Tibial artery (tissue), 4 donors: ENCODE data around the gene EYS.

Experiments
- DNase-seq, 2 donors: peaks; one replicate each; pipeline ENCODE4 v3.0.0-alpha.2; 2019
- H3K27ac ChIP-seq, 2 donors: fragments of 200-600 bp; sonication (generic) in 1 of 2; 1 replicate in 1 of 2; 2 replicates in 1 of 2; pipeline ENCODE4 v1.5.1; 2018 to 2019; ENCODE audit warnings: mild to moderate bottlenecking in 1 of 2
- H3K27me3 ChIP-seq, 2 donors: fragments of 200-600 bp; sonication (generic) in 1 of 2; one replicate each; pipeline versions ENCODE4 v1.5.1 to v1.6.0; 2016 to 2019
- H3K36me3 ChIP-seq, 3 donors: fragments of 200-600 bp; sonication (generic) in 2 of 3; one replicate each; pipeline ENCODE4 v1.5.1; 2016 to 2019; ENCODE audit warnings: mild to moderate bottlenecking in 2 of 3
- H3K4me1 ChIP-seq, 4 donors: fragments of 200-600 bp; sonication (generic) in 2 of 4; 1 replicate in 3 of 4; 2 replicates in 1 of 4; pipeline ENCODE4 v1.5.1; 2016 to 2019
- H3K4me3 ChIP-seq, 2 donors: fragments of 200-600 bp; sonication (generic) in 1 of 2; 1 replicate in 1 of 2; 2 replicates in 1 of 2; pipeline ENCODE4 v1.5.1; 2018 to 2019; ENCODE audit warnings: mild to moderate bottlenecking in 2 of 2
- H3K9me3 ChIP-seq, 3 donors: fragments of 200-600 bp; sonication (generic) in 1 of 3; one replicate each; pipeline ENCODE4 v1.5.1; 2016 to 2019
- CTCF ChIP-seq, 2 experiments: fragments of 200-600 bp in 1 of 2; fragments of 450-650 bp in 1 of 2; IDR thresholded peaks; one replicate each; pipeline ENCODE4 v1.5.1; 2017 to 2019; ENCODE audit warnings: antibody characterized with exemption in 2 of 2, mild to moderate bottlenecking in 1 of 2, moderate library complexity in 1 of 2
- intact Hi-C: fragments of 100-400 bp; cut with DNase I; formaldehyde crosslinking; loops from one replicate; pipeline ENCODE4 v1.15.0; 2023; ENCODE audit warnings: low total_unique reads

EYS gene

DNA sequence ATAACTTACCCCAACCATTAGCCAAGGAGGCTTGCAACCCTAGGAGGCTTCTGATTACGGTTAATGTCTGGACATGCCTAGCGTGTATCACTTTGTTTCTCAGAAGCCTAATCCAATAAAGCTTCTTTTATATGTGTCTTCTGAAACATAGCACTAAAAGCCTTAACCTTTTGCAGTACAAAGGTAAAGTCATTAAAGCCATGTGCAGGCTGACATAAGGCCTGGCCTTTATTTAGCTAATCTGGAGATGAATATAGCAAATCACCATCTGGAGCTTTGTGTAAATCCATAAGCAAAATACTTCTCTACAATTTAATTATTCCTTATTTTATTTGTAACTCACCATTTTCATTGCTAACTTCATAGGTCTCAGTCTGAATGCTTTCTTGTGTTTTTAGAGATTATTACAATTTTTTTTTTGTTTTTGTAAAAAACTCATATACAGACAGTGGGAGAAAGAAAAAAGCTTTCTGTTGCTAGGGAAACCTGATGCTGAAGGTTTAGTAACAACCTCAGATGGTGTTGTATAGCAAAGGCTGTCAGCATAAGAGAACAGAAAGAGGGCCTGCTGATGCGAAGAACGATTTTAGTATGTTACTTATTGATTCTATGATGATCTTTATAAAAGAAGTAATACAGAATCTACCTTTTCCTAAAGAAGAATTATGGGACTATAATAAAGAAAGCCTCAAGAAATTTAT, at the start of gene EYS:
Gene EYS (minus strand): TSS at position 101 of the 701 bp plus-strand sequence. CDS start 211,816 bp downstream, outside the sequence.
- H3K27me3 ChIP-seq: no peaks in the 10 kb centered on the region
- H3K4me3 ChIP-seq: no peak within 1 kb of the TSS
- intact Hi-C loops: no loop called here

DNA sequence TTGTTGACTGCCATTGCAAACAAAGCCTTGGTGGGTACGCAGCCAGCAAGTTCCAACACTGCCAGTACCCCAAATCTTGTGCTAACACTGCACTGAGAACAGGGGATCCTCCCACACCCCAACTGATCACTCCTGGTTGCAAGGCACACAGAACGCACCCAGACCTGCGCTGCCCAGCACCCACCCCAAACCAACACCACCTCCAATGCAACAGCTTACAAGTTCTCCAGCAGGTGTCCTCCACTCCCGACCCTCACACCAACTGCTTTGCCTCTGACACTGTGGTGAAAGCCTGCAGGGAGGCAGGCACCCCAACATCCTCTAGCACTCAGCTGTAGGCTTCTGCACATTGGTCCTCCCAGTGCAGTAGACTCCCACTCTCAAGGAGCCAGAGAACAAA, 39.3 kb upstream of the EYS start:
- no peak overlapping the region for H3K27ac ChIP-seq
- H3K27me3 ChIP-seq: no peaks in the 10 kb centered on the region
- no peaks in the 10 kb centered on the region for H3K36me3 ChIP-seq
- no peak overlapping the region for H3K4me3 ChIP-seq
- no peaks in the 10 kb centered on the region for H3K4me1 ChIP-seq
- H3K9me3 ChIP-seq: no peaks in the 10 kb centered on the region
- no peak for DNase-seq
- no peak for TF ChIP-seq CTCF (IDR thresholded peaks at IDR 0.05)
- intact Hi-C loops: no loop called here

More for the DNA sequence above, at the start of gene EYS:
- no peaks in the 10 kb centered on the region for H3K36me3 ChIP-seq
- no peak for DNase-seq
- no peak for TF ChIP-seq CTCF (IDR thresholded peaks at IDR 0.05)
- H3K9me3 ChIP-seq: no peaks in the 10 kb centered on the region
- no peak within 1 kb of the TSS for H3K27ac ChIP-seq
- no peaks in the 10 kb centered on the region for H3K4me1 ChIP-seq

DNA sequence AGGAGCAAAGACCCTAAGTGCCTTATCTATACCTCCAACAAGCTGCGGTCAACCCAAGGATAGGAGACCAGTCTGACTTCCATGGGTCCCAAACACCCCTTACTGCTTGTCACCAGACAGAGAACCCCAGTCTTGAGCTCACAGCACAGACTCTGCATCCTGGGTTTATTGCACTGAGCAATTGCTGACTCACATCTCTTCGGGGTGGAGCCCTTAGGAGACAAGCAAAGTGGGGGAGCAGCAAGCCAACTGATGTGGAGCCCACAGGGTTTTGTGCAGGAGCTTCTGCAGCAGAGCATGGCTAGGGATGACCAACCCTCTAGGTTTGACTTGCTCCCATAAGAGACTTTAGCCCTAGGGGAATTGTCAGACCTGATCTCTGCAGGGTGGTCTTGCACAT, 38.6 kb upstream of the EYS start:
- Histone ChIP-seq H3K9me3 (no peaks in the 10 kb centered on the region), H3K4me1 (no peaks in the 10 kb centered on the region), H3K27me3 (no peaks in the 10 kb centered on the region), H3K27ac (no peak overlapping the region), H3K36me3 (no peaks in the 10 kb centered on the region), H3K4me3 (no peak overlapping the region)
- TF ChIP-seq CTCF (IDR thresholded peaks at IDR 0.05): no peak
- intact Hi-C loops: no loop called here
- no peak for DNase-seq

- H3K9me3 ChIP-seq: no peaks in the 10 kb centered on the region
- H3K4me3 ChIP-seq: no peak overlapping the region
- no peaks in the 10 kb centered on the region for H3K36me3 ChIP-seq
- DNase-seq: no peak
- H3K27ac ChIP-seq: no peak overlapping the region
- H3K4me1 ChIP-seq: no peaks in the 10 kb centered on the region
- TF ChIP-seq CTCF (IDR thresholded peaks at IDR 0.05): no peak
- H3K27me3 ChIP-seq: no peaks in the 10 kb centered on the region
- intact Hi-C loops: no loop called here
Observed at GRCh38 chr6:65728879-65729479, 22.0 kb upstream of the EYS start.

DNA sequence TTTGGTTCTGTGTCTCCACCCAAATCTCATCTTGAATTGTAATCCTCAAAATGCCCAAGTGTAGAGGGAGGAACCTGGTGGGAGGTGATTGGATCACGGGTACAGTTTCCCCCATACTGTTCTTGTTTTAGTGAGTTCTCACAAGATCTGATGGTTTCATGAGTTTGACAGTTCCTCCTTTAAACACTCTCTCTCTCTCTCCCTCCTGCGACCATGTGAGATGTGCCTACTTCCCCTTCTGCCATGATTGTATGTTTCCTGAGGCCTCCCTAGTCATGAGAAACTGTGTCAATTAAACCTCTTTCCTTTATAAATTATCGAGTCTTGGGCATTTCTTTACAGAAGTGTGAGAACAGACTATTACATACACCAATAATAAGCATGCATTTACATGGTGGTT, 12.1 kb upstream of the EYS start:
- intact Hi-C loops: no loop called here
- no peak overlapping the region for H3K27ac ChIP-seq
- H3K27me3 ChIP-seq: no peaks in the 10 kb centered on the region
- no peak overlapping the region for H3K4me3 ChIP-seq
- DNase-seq: no peak
- H3K4me1 ChIP-seq: no peaks in the 10 kb centered on the region
- H3K9me3 ChIP-seq: no peaks in the 10 kb centered on the region
- TF ChIP-seq CTCF (IDR thresholded peaks at IDR 0.05): no peak
- no peaks in the 10 kb centered on the region for H3K36me3 ChIP-seq
